SK-N-SH (cell line): Measurements from ENCODE around the gene P4HA3. TPM values are rescaled to one million over a fixed set of nuclear protein-coding genes. Genes with fewer than 3 reads are reported as not detected.

Experiments
- CTCF ChIA-PET: fragments of 300-600, 350-600 bp; formaldehyde crosslinking; extraction: SDS; loops from one replicate; lab custom pipeline; 2021; lab: Yijun Ruan, JAX
- POLR2A ChIA-PET: fragments of 350-600 bp; sonication (Branson Sonifier 250); formaldehyde crosslinking; extraction: SDS; loops from one replicate; lab custom pipeline; 2020; ENCODE audit warnings: antibody characterized with exemption, inconsistent platforms; lab: Yijun Ruan, JAX
- DNase-seq: peaks from one replicate; pipeline ENCODE4 v3.0.0; 2012
- H2AFZ ChIP-seq: fragments of 200-600 bp; sonication (generic); 2 replicates; pipeline ENCODE4 v1.8.1; 2016; ENCODE audit warnings: antibody characterized with exemption, mild to moderate bottlenecking, low read depth
- H3F3A ChIP-seq: fragments of 200-600 bp; sonication (generic); replicated peaks from 2 replicates; pipeline ENCODE3; 2016; ENCODE audit warnings: antibody characterized with exemption, mild to moderate bottlenecking; ENCODE audit not compliant: insufficient read depth
- H3K27ac ChIP-seq, 2 experiments: fragments of 200-500 bp in 1 of 2; fragments of 200-600 bp in 1 of 2; sonication (Bioruptor generic) in 1 of 2; sonication (generic), shearing (Covaris generic) in 1 of 2; 2 replicates each; pipeline versions ENCODE4 v1.5.1 to v1.6.1; 2014 to 2016; ENCODE audit warnings: low read depth in 2 of 2, inconsistent platforms in 1 of 2, low read length in 1 of 2, mild to moderate bottlenecking in 1 of 2, mixed read lengths in 1 of 2
- H3K27me3 ChIP-seq: fragments of 200-600 bp; sonication (generic), shearing (Covaris generic); 2 replicates; pipeline ENCODE4 v1.6.1; 2016; ENCODE audit warnings: mixed run types; ENCODE audit not compliant: insufficient read depth
- H3K36me3 ChIP-seq, 2 experiments: fragments of 200-500 bp in 1 of 2; fragments of 200-600 bp in 1 of 2; sonication (Bioruptor generic) in 1 of 2; sonication (generic) in 1 of 2; replicated peaks in 1 of 2; 2 replicates each; pipeline versions ENCODE3 to v1.5.1; 2014 to 2016; ENCODE audit warnings: low read length in 1 of 2, mild to moderate bottlenecking in 1 of 2; ENCODE audit not compliant: insufficient read depth in 2 of 2, control insufficient read depth in 1 of 2
- H3K4me1 ChIP-seq, 2 experiments: fragments of 200-500 bp in 1 of 2; fragments of 200-600 bp in 1 of 2; sonication (Bioruptor generic) in 1 of 2; sonication (generic), shearing (Covaris generic) in 1 of 2; 2 replicates each; pipeline versions ENCODE4 v1.5.1 to v1.6.1; 2014 to 2016; ENCODE audit warnings: low read depth in 1 of 2, low read length in 1 of 2, mixed run types in 1 of 2; ENCODE audit not compliant: insufficient read depth in 2 of 2, control insufficient read depth in 1 of 2
- H3K4me2 ChIP-seq: fragments of 200-600 bp; sonication (generic), shearing (Covaris generic); 2 replicates; pipeline ENCODE4 v1.6.1; 2017; ENCODE audit warnings: mixed run types
- H3K4me3 ChIP-seq, 2 experiments: fragments of 200-500 bp in 1 of 2; fragments of 200-600 bp in 1 of 2; sonication (Bioruptor generic) in 1 of 2; sonication (generic), shearing (Covaris generic) in 1 of 2; 2 replicates each; pipeline versions ENCODE4 v1.5.1 to v1.8.1; 2014 to 2016; ENCODE audit warnings: low read depth in 2 of 2, inconsistent platforms in 1 of 2, low read length in 1 of 2, mild to moderate bottlenecking in 1 of 2, mixed read lengths in 1 of 2, moderate library complexity in 1 of 2
- H3K79me2 ChIP-seq: fragments of 200-600 bp; sonication (generic); 2 replicates; pipeline ENCODE4 v1.8.1; 2017; ENCODE audit warnings: mild to moderate bottlenecking; ENCODE audit not compliant: insufficient read depth
- H3K9ac ChIP-seq: fragments of 200-600 bp; sonication (generic); 2 replicates; pipeline ENCODE4 v1.6.1; 2017; ENCODE audit warnings: mixed run types
- H3K9me2 ChIP-seq: fragments of 200-600 bp; sonication (generic); 2 replicates; pipeline ENCODE4 v1.6.1; 2017; ENCODE audit warnings: mixed run types
- H3K9me3 ChIP-seq: fragments of 200-600 bp; sonication (generic); 2 replicates; pipeline ENCODE4 v1.6.1; 2017; ENCODE audit warnings: mixed run types, mild to moderate bottlenecking, moderate library complexity
- H4K20me1 ChIP-seq: fragments of 200-600 bp; sonication (generic); 2 replicates; pipeline ENCODE4 v1.6.1; 2017; ENCODE audit warnings: mild to moderate bottlenecking, mixed run types; ENCODE audit not compliant: insufficient read depth
- CTCF ChIP-seq: fragments of 200-600 bp; sonication (generic); IDR thresholded peaks from 2 replicates; pipeline ENCODE4 v1.6.1; 2017; ENCODE audit warnings: antibody characterized with exemption, mild to moderate bottlenecking, moderate library complexity
- ELF1 ChIP-seq: IDR thresholded peaks from 2 replicates; pipeline ENCODE4 v1.4.0; 2012
- EP300 ChIP-seq, 2 experiments: IDR thresholded peaks; 2 replicates each; pipeline versions ENCODE4 v1.4.0 to v1.6.1; 2012; ENCODE audit warnings: borderline replicate concordance in 1 of 2, low read depth in 1 of 2, low read length in 1 of 2
- GATA2 ChIP-seq: sonication (generic); formaldehyde crosslinking; IDR thresholded peaks from 2 replicates; pipeline ENCODE4 v1.5.0; 2020; ENCODE audit warnings: mild to moderate bottlenecking, missing genetic modification reagents
- MAX ChIP-seq: IDR thresholded peaks from 2 replicates; pipeline ENCODE4 v1.4.0; 2012; ENCODE audit warnings: low read depth
- RXRA ChIP-seq: IDR thresholded peaks from 2 replicates; pipeline ENCODE4 v1.4.0; 2012; ENCODE audit warnings: low read depth, mild to moderate bottlenecking, borderline replicate concordance
- TCF12 ChIP-seq: IDR thresholded peaks from 2 replicates; pipeline ENCODE4 v1.4.0; 2012
- TEAD4 ChIP-seq: IDR thresholded peaks from 2 replicates; pipeline ENCODE4 v1.4.0; 2012; ENCODE audit warnings: mild to moderate bottlenecking, borderline replicate concordance; ENCODE audit not compliant: insufficient read depth
- WGBS: methylation state at CpG from one replicate; pipeline ENCODE4 v1.1.6; 2017; ENCODE audit warnings: low lambda C conversion rate; 5-methylcytosine and 5-hydroxymethylcytosine counted together
- polyA plus RNA-seq, 3 experiments: library from polyadenylated mRNA; depleted of rRNA; stranded (reverse); fragments of >200 nt; gene quantifications; 2 replicates each; pipeline ENCODE4 v1.2.3, GENCODE V29; 2012

P4HA3 gene
- polyA plus RNA-seq, 1 of the 3 experiments (the other 2 are of a cell fraction): 8.4 TPM

- H3K36me3 ChIP-seq: no peaks in the 10 kb centered on the region
- H3K9ac ChIP-seq: no peak overlapping the region
- no peak overlapping the region for H3K27ac ChIP-seq
- no peaks in the 10 kb centered on the region for H3K9me3 ChIP-seq
- no peaks in the 10 kb centered on the region for H3K27me3 ChIP-seq
- no peaks in the 10 kb centered on the region for H4K20me1 ChIP-seq
- no peak for DNase-seq
- 83% methylated on average over 1 of the region's 1 CpG for WGBS
- no peak overlapping the region for H2AFZ ChIP-seq
- no peaks in the 10 kb centered on the region; a peak in 1 of 4 replicates for H3K4me1 ChIP-seq
- H3F3A ChIP-seq: no peaks in the 10 kb centered on the region
- ChIA-PET POLR2A (no interaction called here), CTCF (interaction anchor here (0.9 to 2.5 kb wide), 2 partner anchors 42 to 273 kb away, joined by 3 to 12 read pairs; no protein-coding TSS in a partner anchor)
- no peak overlapping the region for H3K4me3 ChIP-seq
- H3K79me2 ChIP-seq: no peaks in the 10 kb centered on the region
- no peaks in the 10 kb centered on the region for H3K9me2 ChIP-seq
- no peak overlapping the region for H3K4me2 ChIP-seq
- TF ChIP-seq MAX (no peak), EP300 (IDR thresholded peaks at IDR 0.05; ENCODE audit: borderline replicate concordance in 1 of 2, low read depth in 1 of 2, low read length in 1 of 2) (no peak), CTCF (no peak), TEAD4 (no peak)
- TF ChIP-seq, all 33 proteins: peak for 0
Observed at GRCh38 chr11:74297484-74297883, 14.0 kb downstream of the P4HA3 start.

- Histone ChIP-seq H3K27ac (peak overlapping the region in 1 of 2 experiments; percentile 83; a peak in 2 of 4 replicates), H3K4me2 (no peak overlapping the region)
- 72% methylated on average over 4 of the region's 4 CpGs for WGBS
Observed at GRCh38 chr11:74288911-74289310, 22.5 kb downstream of the P4HA3 start.

More at GRCh38 chr11:74288911-74289310, 22.5 kb downstream of the P4HA3 start:
- H3K9me2 ChIP-seq: no peaks in the 10 kb centered on the region
- no peak overlapping the region; the same call in 1 of the 2 replicates for H3K9ac ChIP-seq
- H3K79me2 ChIP-seq: no peaks in the 10 kb centered on the region
- H3K36me3 ChIP-seq: no peaks in the 10 kb centered on the region
- no peaks in the 10 kb centered on the region for H3K27me3 ChIP-seq
- no peak overlapping the region for H3K4me3 ChIP-seq
- POLR2A ChIA-PET: no interaction called here
- CTCF ChIA-PET: no interaction called here
- H3K4me1 ChIP-seq: peaks cover 0 to 12% of the 10 kb centered on the region in 2 experiments; a peak in 1 of 4 replicates
- DNase-seq: no peak
- H3F3A ChIP-seq: peaks cover 8% of the 10 kb centered on the region
- no peak for TF ChIP-seq ELF1
- no peak for TF ChIP-seq GATA2 (CRISPR knock-in tag)
- no peak for TF ChIP-seq CTCF
- TF ChIP-seq TCF12: no peak
- no peak for TF ChIP-seq RXRA
- TF ChIP-seq, all 33 proteins: peak for 0
- Histone ChIP-seq H2AFZ (no peak overlapping the region), H4K20me1 (no peaks in the 10 kb centered on the region), H3K9me3 (no peaks in the 10 kb centered on the region)
